ENCODE results near the gene NRIP1.

DNA sequence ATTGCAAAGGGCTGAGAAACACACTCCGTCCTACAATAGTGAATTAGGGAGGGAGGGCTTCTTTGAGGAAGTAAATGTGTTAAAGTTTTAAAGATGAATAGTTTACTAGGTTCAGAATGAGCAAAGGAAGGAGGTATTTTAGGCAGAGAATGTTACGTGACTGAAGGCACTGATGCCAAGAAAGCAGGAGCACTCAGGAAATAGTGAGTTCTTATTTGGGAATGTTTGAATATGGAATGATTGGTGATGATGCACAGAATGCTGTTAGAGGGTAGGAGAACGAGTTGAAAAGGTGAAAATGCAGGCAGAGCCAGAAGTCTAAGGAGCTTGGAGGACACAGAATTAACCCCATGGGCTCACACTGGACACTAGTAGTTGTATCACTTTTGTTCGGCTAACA lies 108.0 kb downstream of the NRIP1 start:
- TF ChIP-seq, protein P1, sequence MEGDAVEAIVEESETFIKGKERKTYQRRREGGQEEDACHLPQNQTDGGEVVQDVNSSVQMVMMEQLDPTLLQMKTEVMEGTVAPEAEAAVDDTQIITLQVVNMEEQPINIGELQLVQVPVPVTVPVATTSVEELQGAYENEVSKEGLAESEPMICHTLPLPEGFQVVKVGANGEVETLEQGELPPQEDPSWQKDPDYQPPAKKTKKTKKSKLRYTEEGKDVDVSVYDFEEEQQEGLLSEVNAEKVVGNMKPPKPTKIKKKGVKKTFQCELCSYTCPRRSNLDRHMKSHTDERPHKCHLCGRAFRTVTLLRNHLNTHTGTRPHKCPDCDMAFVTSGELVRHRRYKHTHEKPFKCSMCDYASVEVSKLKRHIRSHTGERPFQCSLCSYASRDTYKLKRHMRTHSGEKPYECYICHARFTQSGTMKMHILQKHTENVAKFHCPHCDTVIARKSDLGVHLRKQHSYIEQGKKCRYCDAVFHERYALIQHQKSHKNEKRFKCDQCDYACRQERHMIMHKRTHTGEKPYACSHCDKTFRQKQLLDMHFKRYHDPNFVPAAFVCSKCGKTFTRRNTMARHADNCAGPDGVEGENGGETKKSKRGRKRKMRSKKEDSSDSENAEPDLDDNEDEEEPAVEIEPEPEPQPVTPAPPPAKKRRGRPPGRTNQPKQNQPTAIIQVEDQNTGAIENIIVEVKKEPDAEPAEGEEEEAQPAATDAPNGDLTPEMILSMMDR (IDR thresholded peaks at IDR 0.05) = no peak
- no peak for TF ChIP-seq POLR2A (IDR thresholded peaks at IDR 0.05)
- no peak for TF ChIP-seq EP300 (IDR thresholded peaks at IDR 0.05)
- no peak for TF ChIP-seq POLR2AphosphoS5 (IDR thresholded peaks at IDR 0.05)
